Activated CD4-positive, alpha-beta T cell treated with anti-CD3 and anti-CD28 coated beads, Interleukin-10, Interleukin-2, amounts not matched to agents 100 ng/mL and 50 ng/mL, durations not matched to agents 16 hours and 8 hours (primary cell): ENCODE results near the gene PRDM16.
"Not testable (repeated sequence)": the region's sequence is repeated elsewhere in the genome, so short reads cannot be mapped to it uniquely, and the experiment has no call there.

Source experiments
- DNase-seq: peaks from one replicate; pipeline ENCODE4 v3.0.0-alpha.2; 2020

PRDM16 gene

GRCh38 chr1:3234956-3235355 is 166.0 kb downstream of the PRDM16 start:
- DNase-seq, result no peak

- no peak for DNase-seq
Measured at GRCh38 chr1:3235496-3235895, 166.5 kb downstream of the PRDM16 start.

GRCh38 chr1:3236361-3236760 is 167.4 kb downstream of the PRDM16 start:
- no peak for DNase-seq

- no peak for DNase-seq
Measured at GRCh38 chr1:3236955-3237354, 168.0 kb downstream of the PRDM16 start.

GRCh38 chr1:3237570-3237969 is 168.6 kb downstream of the PRDM16 start:
- no peak for DNase-seq

GRCh38 chr1:3237994-3238702 is 169.1 kb downstream of the PRDM16 start:
- DNase-seq, result no peak

- DNase-seq, result no peak
Measured at GRCh38 chr1:3238703-3239278, 169.8 kb downstream of the PRDM16 start.

- not testable (repeated sequence) for DNase-seq
Measured at GRCh38 chr1:3239991-3240390, 171.0 kb downstream of the PRDM16 start.

- DNase-seq, result no peak
Measured at GRCh38 chr1:3240524-3241235, 171.7 kb downstream of the PRDM16 start.

GRCh38 chr1:3241236-3241550 is 172.2 kb downstream of the PRDM16 start:
- no peak for DNase-seq

GRCh38 chr1:3241673-3242407 is 172.8 kb downstream of the PRDM16 start:
- DNase-seq, result no peak

GRCh38 chr1:3242408-3243260 is 173.6 kb downstream of the PRDM16 start:
- no peak for DNase-seq

GRCh38 chr1:3243304-3243703 is 174.3 kb downstream of the PRDM16 start:
- DNase-seq, result no peak

GRCh38 chr1:3244025-3244926 is 175.3 kb downstream of the PRDM16 start:
- DNase-seq, result no peak

GRCh38 chr1:3244927-3245315 is 175.9 kb downstream of the PRDM16 start:
- DNase-seq, result no peak

- no peak for DNase-seq
Measured at GRCh38 chr1:3245344-3245743, 176.3 kb downstream of the PRDM16 start.

GRCh38 chr1:3245768-3246167 is 176.8 kb downstream of the PRDM16 start:
- no peak for DNase-seq

- no peak for DNase-seq
Measured at GRCh38 chr1:3246251-3246650, 177.2 kb downstream of the PRDM16 start.

GRCh38 chr1:3247521-3248121 is 178.6 kb downstream of the PRDM16 start:
- DNase-seq, result no peak

GRCh38 chr1:3248155-3249141 is 179.4 kb downstream of the PRDM16 start:
- DNase-seq, result no peak
